OCI-LY1 (cell line): ENCODE data around the gene OR8K1.

ENCODE experiments used
- H2AFZ ChIP-seq: fragments of 200-600 bp; sonication (generic), shearing (Covaris generic); 2 replicates; pipeline ENCODE4 v1.6.0; 2014; ENCODE audit warnings: antibody characterized with exemption, mild to moderate bottlenecking, low read length
- H3F3A ChIP-seq: fragments of 200-600 bp; sonication (generic), shearing (Covaris generic); 2 replicates; pipeline ENCODE4 v1.6.0; 2014; ENCODE audit warnings: mild to moderate bottlenecking, antibody characterized with exemption, low read length, moderate library complexity; ENCODE audit not compliant: insufficient read depth
- H3K27ac ChIP-seq: fragments of 200-600 bp; sonication (generic); 2 replicates; pipeline ENCODE4 v1.5.1; 2014; ENCODE audit warnings: low read length, mixed run types, mild to moderate bottlenecking, low read depth; ENCODE audit not compliant: poor library complexity, severe bottlenecking
- H3K27me3 ChIP-seq: fragments of 200-600 bp; sonication (generic); 2 replicates; pipeline ENCODE4 v1.6.0; 2014; ENCODE audit warnings: antibody characterized with exemption, mild to moderate bottlenecking, low read length, moderate library complexity; ENCODE audit not compliant: insufficient read depth
- H3K36me3 ChIP-seq: fragments of 200-600 bp; sonication (generic); 2 replicates; pipeline ENCODE4 v1.6.1; 2014; ENCODE audit warnings: mild to moderate bottlenecking, antibody characterized with exemption, low read length, moderate library complexity, mixed read lengths; ENCODE audit not compliant: insufficient read depth
- H3K4me1 ChIP-seq: fragments of 200-600 bp; sonication (generic); 2 replicates; pipeline ENCODE4 v1.5.1; 2014; ENCODE audit warnings: mild to moderate bottlenecking, low read length, moderate library complexity; ENCODE audit not compliant: insufficient read depth, severe bottlenecking
- H3K4me2 ChIP-seq: fragments of 200-600 bp; sonication (generic), shearing (Covaris generic); 2 replicates; pipeline ENCODE4 v1.6.1; 2014; ENCODE audit warnings: low read length
- H3K4me3 ChIP-seq: fragments of 200-600 bp; sonication (generic); 2 replicates; pipeline ENCODE4 v1.5.1; 2014; ENCODE audit warnings: low read length, low read depth, mild to moderate bottlenecking, mixed read lengths; ENCODE audit not compliant: poor library complexity, severe bottlenecking
- H3K79me2 ChIP-seq: fragments of 200-600 bp; shearing (Covaris generic); 2 replicates; pipeline ENCODE4 v1.6.1; 2016; ENCODE audit warnings: mixed run types, low read length, mixed read lengths; ENCODE audit not compliant: insufficient read depth
- H3K9ac ChIP-seq: fragments of 200-600 bp; sonication (generic), shearing (Covaris generic); 2 replicates; pipeline ENCODE4 v1.6.1; 2014; ENCODE audit warnings: mild to moderate bottlenecking, low read length, mixed read lengths
- H3K9me2 ChIP-seq: fragments of 200-600 bp; sonication (generic), shearing (Covaris generic); 2 replicates; pipeline ENCODE4 v1.6.1; 2014; ENCODE audit warnings: low read depth, mild to moderate bottlenecking, low read length, mixed read lengths
- H3K9me3 ChIP-seq: fragments of 200-600 bp; shearing (Covaris generic); 2 replicates; pipeline ENCODE4 v1.6.1; 2014; ENCODE audit warnings: low read length, mixed read lengths
- H4K20me1 ChIP-seq: fragments of 200-600 bp; sonication (generic), shearing (Covaris generic); 2 replicates; pipeline ENCODE4 v1.6.0; 2016; ENCODE audit warnings: mild to moderate bottlenecking, low read length; ENCODE audit not compliant: insufficient read depth
- EZH2 ChIP-seq: fragments of 200-600 bp; sonication (generic), shearing (Covaris generic); IDR thresholded peaks from 2 replicates; pipeline ENCODE4 v1.8.0; 2017; ENCODE audit warnings: borderline replicate concordance, mixed run types, mild to moderate bottlenecking, antibody characterized with exemption, low read length, moderate library complexity, mixed read lengths
- TF ChIP-seq, protein P1 (sequence below): fragments of 200-600 bp; sonication (generic), shearing (Covaris generic); IDR thresholded peaks from 2 replicates; pipeline ENCODE4 v1.5.1; 2017; ENCODE audit warnings: mild to moderate bottlenecking, antibody characterized with exemption, low read length, moderate library complexity, mixed read lengths

The OR8K1 gene

DNA sequence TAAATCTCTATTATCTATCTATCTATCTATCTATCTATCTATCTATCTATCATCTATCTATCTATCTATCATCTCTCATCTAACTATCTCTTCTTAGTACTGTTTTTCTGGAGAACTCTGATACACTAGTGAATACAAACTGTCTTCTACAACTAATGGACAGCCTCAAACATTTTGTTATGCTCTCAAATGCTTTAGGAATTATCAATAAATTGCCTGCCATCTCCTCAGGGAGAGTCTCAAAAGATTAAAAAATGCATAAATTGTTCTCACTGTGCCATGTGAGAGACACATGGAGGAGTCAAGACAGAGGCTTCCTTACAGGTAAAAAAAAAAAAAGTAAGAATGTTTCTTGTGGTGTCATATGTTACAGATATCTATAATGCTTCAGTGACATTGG is 31.0 kb upstream of the OR8K1 start, which contains the start of gene OR8K3:
Gene OR8K3, plus strand, starts transcription at position 301 of the 400 bp plus-strand sequence. CDS start 3,163 bp downstream, outside the sequence.
- Histone ChIP-seq H3K36me3 (no peaks in the 10 kb centered on the region), H3K4me3 (no peak within 1 kb of the TSS), H3K9ac (no peak within 1 kb of the TSS), H4K20me1 (no peaks in the 10 kb centered on the region), H3K9me2 (no peaks in the 10 kb centered on the region), H3K4me1 (no peaks in the 10 kb centered on the region), H3K9me3 (no peaks in the 10 kb centered on the region), H3K27ac (no peak within 1 kb of the TSS), H3K79me2 (no peaks in the 10 kb centered on the region), H3K27me3 (no peaks in the 10 kb centered on the region), H3F3A (no peaks in the 10 kb centered on the region), H3K4me2 (no peak within 1 kb of the TSS), H2AFZ (no peak within 1 kb of the TSS)
- TF ChIP-seq, protein P1, sequence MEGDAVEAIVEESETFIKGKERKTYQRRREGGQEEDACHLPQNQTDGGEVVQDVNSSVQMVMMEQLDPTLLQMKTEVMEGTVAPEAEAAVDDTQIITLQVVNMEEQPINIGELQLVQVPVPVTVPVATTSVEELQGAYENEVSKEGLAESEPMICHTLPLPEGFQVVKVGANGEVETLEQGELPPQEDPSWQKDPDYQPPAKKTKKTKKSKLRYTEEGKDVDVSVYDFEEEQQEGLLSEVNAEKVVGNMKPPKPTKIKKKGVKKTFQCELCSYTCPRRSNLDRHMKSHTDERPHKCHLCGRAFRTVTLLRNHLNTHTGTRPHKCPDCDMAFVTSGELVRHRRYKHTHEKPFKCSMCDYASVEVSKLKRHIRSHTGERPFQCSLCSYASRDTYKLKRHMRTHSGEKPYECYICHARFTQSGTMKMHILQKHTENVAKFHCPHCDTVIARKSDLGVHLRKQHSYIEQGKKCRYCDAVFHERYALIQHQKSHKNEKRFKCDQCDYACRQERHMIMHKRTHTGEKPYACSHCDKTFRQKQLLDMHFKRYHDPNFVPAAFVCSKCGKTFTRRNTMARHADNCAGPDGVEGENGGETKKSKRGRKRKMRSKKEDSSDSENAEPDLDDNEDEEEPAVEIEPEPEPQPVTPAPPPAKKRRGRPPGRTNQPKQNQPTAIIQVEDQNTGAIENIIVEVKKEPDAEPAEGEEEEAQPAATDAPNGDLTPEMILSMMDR, result no peak
- no peak for TF ChIP-seq EZH2

DNA sequence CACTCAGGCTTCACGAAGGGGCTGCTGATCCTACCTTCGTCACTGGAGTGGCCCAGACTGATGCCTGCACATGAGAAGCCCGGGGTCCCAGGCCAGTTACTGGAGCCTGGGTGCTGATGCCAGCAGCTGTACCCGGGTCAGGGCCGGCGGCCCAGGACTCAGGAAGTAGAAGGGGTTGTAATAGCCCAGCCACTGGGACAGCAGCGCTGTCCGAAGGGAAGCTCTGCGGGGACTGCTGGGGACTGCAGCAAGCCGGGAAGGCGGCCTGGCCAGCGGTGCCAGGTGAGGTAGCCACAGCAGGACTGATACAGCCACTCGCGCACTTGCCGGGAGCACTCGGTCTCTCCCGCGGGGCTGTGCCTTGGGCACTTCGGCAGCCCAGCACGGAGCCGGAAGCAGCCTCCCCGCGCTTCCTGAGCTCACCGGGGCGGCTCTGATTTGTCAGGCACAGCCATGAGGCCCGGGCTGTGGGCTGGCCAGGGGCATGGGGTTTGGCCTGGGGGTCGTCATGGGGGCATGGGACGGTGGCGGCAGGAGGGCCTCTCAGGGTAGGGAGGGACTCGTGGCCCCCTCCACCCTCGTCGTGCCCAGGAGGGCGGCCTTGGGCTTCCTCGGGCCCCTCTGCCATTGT is 13.9 kb upstream of the OR8K1 start:
- H3K27me3 ChIP-seq, result no peaks in the 10 kb centered on the region
- no peaks in the 10 kb centered on the region for H4K20me1 ChIP-seq
- H3K9me2 ChIP-seq, result no peaks in the 10 kb centered on the region
- H3K9ac ChIP-seq, result no peak overlapping the region
- H3K27ac ChIP-seq, result no peak overlapping the region
- H3K9me3 ChIP-seq, result no peaks in the 10 kb centered on the region
- no peaks in the 10 kb centered on the region for H3F3A ChIP-seq
- H3K36me3 ChIP-seq, result no peaks in the 10 kb centered on the region
- H3K4me1 ChIP-seq, result no peaks in the 10 kb centered on the region
- TF ChIP-seq, protein P1, result no peak
- TF ChIP-seq EZH2, result no peak
- no peak overlapping the region for H3K4me3 ChIP-seq
- no peak overlapping the region for H3K4me2 ChIP-seq
- no peak overlapping the region for H2AFZ ChIP-seq
- H3K79me2 ChIP-seq, result no peaks in the 10 kb centered on the region

DNA sequence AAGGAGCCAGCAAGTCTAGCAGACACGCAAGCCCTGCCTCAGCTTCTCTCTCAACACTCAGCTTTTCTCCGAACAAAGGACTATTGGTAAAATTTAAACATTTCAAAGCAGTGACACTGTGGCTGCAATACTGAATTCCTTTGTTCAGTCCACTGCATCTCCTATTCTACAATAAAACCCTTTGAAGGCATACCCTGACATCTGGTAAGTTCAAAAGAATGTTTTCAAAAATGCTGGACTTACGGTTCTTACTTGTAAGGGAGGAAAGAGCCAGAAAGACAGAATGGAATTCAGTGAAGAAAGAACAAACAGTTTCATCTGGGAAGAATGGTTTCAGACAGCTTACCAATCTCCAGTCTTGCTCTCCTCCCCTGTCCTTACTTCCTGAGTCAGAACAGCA is 12.7 kb upstream of the OR8K1 start:
- H3K4me2 ChIP-seq, result no peak overlapping the region
- H3K27me3 ChIP-seq, result no peaks in the 10 kb centered on the region
- H3K36me3 ChIP-seq, result no peaks in the 10 kb centered on the region
- H3K9me3 ChIP-seq, result no peaks in the 10 kb centered on the region
- TF ChIP-seq, protein P1, result no peak
- TF ChIP-seq EZH2, result no peak
- H3K9me2 ChIP-seq, result no peaks in the 10 kb centered on the region
- no peaks in the 10 kb centered on the region for H3K4me1 ChIP-seq
- no peak overlapping the region for H2AFZ ChIP-seq
- no peaks in the 10 kb centered on the region for H4K20me1 ChIP-seq
- H3K79me2 ChIP-seq, result no peaks in the 10 kb centered on the region
- H3K4me3 ChIP-seq, result no peak overlapping the region
- H3K9ac ChIP-seq, result no peak overlapping the region
- H3F3A ChIP-seq, result no peaks in the 10 kb centered on the region
- H3K27ac ChIP-seq, result no peak overlapping the region
